C1 segment of cervical spinal cord (tissue), 14 donors: Measurements from ENCODE around the gene KLHL40.
A peak's percentile ranks its signal among the peaks of the same experiment; 100 is the strongest.

ENCODE experiments used
- DNase-seq, 14 donors: peaks; one replicate each; lab custom pipeline; 2025; lab: John Stamatoyannopoulos, UW

KLHL40 gene, protein sequence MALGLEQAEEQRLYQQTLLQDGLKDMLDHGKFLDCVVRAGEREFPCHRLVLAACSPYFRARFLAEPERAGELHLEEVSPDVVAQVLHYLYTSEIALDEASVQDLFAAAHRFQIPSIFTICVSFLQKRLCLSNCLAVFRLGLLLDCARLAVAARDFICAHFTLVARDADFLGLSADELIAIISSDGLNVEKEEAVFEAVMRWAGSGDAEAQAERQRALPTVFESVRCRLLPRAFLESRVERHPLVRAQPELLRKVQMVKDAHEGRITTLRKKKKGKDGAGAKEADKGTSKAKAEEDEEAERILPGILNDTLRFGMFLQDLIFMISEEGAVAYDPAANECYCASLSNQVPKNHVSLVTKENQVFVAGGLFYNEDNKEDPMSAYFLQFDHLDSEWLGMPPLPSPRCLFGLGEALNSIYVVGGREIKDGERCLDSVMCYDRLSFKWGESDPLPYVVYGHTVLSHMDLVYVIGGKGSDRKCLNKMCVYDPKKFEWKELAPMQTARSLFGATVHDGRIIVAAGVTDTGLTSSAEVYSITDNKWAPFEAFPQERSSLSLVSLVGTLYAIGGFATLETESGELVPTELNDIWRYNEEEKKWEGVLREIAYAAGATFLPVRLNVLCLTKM

GRCh38 chr3:42685363-42685881 lies at the start of gene KLHL40:
Gene KLHL40 (plus strand): TSS chr3:42685537. CDS start chr3:42685619, 82 bp downstream.
- no peak for DNase-seq

DNA sequence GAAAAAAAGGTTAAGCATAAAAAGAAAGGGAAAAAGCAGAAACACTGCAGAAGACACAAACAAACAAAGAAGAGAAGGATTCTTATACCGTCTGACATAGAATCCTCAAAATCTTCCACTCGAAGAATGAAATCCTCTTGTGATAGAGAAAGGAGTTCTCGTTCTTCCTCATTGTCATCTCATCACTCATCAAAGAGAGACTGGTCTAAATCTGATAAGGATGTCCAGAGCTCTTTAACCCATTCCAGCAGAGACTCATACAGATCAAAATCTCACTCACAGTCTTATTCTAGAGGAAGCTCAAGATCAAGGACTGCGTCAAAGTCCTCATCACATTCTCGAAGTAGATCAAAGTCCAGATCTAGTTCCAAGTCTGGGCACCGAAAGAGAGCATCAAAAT lies 48.3 kb upstream of the KLHL40 start:
- no peak for DNase-seq

GRCh38 chr3:42638339-42638842 lies 46.9 kb upstream of the KLHL40 start:
- no peak for DNase-seq

GRCh38 chr3:42639192-42639591 lies 46.1 kb upstream of the KLHL40 start:
- no peak for DNase-seq

GRCh38 chr3:42640129-42640528 lies 45.2 kb upstream of the KLHL40 start:
- no peak for DNase-seq

DNA sequence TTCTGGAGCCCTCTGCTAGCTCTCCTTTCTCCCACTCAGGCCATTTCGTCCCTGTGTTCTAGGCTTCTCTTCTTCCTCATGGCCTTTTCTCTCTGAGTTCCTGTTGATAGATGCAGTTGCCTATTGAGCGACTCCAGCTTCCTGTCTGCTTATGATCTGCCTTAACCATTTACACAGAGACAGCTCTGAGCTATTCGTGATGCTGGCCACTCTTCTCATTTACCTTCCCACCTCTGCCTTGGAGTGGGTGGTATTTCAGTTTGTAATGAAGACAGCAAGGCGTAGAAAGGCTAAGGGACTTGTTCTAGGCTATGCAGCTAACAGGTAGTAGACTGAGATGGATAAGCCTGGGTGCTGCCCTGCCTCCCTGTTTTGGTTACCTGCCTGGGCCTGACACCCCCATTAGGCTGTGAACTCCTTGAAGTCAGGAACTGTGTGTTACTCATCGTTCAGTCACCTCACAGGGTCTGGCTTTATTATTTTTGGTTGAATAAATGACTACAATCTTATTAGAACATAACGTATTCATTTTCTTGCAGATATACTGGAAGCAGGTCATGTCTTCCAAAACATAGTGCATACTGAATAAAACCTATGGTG lies 44.5 kb upstream of the KLHL40 start:
- no peak for DNase-seq

- DNase-seq = no peak
Observed at GRCh38 chr3:42647821-42648459, 37.4 kb upstream of the KLHL40 start.

GRCh38 chr3:42649006-42649405 lies 36.3 kb upstream of the KLHL40 start:
- no peak for DNase-seq

GRCh38 chr3:42649783-42650182 lies 35.6 kb upstream of the KLHL40 start:
- no peak for DNase-seq

GRCh38 chr3:42651248-42652091 lies 33.9 kb upstream of the KLHL40 start:
- peak in 1 of 14 donors; percentile 32 for DNase-seq

DNA sequence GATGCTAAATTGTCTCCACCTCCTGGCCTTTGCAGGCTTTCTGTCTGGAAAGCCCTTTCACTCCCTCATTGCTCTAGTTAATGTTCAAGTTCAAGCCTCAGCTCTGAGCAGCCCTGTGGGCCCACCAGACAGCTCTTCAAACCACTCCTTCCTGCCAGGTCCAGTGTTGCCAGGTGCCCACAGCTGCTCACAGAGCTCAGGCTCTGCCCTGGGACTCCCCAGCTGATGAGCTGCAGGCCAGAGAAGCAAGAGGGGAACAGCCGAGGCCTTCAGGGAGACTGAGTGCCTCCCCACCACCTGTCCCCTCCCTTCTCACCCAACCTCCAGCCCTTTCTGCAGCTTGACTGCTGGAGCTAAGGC lies 33.1 kb upstream of the KLHL40 start:
- no peak for DNase-seq

GRCh38 chr3:42652611-42653302 lies 32.6 kb upstream of the KLHL40 start:
- DNase-seq = peak in 8 of 14 donors; percentile 52 to 74 (median 62)

DNA sequence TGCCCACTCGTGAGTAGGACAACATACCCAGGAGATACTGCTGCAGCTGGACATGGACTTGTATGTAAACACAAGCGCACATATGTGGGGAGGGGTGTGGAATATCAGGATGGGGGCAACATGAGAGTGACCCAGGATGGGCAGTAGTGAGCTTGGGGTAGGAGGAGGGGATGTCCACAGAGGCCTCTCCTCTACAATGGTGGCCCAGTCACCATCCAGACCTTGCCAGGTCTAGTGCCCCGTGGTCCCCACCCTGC lies 32.1 kb upstream of the KLHL40 start:
- peak in 1 of 14 donors; percentile 54 for DNase-seq

DNA sequence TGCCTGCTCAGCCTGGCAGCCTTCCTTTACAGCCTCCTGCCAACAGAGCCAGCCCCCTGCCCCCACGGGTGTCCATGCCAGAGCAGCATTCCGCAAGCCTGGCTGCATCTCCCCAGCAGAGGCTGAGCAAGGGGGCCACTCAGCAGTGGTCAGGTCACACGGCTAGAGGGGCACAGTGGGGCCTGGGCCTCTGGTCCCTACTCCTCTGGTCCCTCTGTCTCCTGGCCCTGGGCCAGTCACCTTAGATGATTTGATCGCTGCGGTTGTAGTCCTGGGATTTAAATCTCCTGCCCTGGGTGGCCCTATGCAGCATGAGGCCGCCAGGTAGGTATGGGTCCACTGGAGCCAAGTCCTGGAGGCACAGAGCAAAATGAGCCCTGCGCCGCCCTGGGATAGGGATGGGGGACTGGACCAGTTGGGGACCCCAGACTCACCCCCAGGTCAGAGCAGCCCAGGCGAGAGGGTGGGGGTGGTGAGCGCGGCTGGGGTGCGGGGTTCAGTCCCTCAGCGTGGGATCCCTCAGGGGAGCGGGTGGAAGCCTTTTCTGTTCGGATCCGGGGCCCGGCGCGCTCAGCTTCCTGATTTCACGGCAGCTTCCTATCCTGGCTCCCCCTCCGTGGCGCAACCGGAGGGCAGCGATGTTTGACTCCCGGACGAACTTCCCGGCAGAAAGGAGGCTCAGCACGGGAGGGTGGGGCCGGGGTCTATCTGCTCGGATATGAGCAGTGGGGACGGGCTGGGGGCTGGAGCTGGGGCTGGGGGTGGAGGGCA lies 31.6 kb upstream of the KLHL40 start, which contains the start of gene ZBTB47:
TSS of gene ZBTB47 (plus strand) at position 138 of the 771 bp plus-strand sequence. CDS start 4,659 bp downstream, outside the sequence.
- peak in 10 of 14 donors; percentile 51 to 85 (median 66) for DNase-seq

- peak in 10 of 14 donors; percentile 38 to 84 (median 66) for DNase-seq
Observed at GRCh38 chr3:42654331-42655201, 30.8 kb upstream of the KLHL40 start.

- DNase-seq = peak in 2 of 14 donors; percentile 42 to 72
Observed at GRCh38 chr3:42655331-42655888, 29.9 kb upstream of the KLHL40 start.

DNA sequence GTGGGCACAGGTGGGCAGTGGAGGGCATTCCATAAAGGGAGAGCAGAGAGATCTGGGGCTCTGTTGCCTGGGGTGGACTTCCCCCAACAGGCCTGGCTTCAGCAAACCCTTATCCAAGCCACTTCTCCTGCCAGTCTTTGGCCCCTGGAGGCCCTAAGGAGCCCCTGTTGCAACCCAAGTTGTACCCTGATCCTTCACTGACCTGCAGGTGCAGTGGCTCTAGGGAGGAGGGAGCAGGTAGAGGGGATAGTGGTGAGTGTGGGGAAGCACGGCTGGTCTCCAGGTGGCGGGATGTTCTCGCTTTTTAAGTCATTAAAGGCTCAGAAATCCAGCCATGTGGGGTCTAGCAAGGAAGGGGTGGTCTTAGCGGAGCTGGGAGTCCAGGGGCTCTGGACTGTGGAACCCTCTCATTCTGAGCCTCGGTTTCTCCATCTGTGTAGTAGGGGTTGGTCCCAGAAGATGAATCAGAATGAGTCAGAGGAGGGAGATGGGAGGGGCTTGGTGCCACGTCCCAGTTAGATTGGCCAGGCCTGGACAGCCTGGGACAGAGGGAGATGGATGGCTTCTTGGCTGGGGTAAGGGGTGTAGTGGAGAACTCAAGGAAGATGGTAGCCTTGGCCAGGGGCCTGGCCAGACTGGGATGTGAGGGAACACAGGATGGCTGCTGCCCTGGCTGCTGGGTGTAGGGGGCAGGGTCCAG lies 29.2 kb upstream of the KLHL40 start:
- DNase-seq = peak in 2 of 14 donors; percentile 36 to 70
